Fibroblast of skin of left biceps (primary cell): ENCODE data around the gene CHN2.
A peak's percentile ranks its signal among the peaks of the same experiment; 100 is the strongest.

Experiments used
- DNase-seq, 2 experiments: peaks; one replicate each; pipeline ENCODE4 v3.0.0-alpha.2; 2013; ENCODE audit warnings: low read depth in 2 of 2

CHN2 gene

GRCh38 chr7:29282819-29283414, 88.3 kb downstream of the CHN2 start:
- no peak for DNase-seq

DNA sequence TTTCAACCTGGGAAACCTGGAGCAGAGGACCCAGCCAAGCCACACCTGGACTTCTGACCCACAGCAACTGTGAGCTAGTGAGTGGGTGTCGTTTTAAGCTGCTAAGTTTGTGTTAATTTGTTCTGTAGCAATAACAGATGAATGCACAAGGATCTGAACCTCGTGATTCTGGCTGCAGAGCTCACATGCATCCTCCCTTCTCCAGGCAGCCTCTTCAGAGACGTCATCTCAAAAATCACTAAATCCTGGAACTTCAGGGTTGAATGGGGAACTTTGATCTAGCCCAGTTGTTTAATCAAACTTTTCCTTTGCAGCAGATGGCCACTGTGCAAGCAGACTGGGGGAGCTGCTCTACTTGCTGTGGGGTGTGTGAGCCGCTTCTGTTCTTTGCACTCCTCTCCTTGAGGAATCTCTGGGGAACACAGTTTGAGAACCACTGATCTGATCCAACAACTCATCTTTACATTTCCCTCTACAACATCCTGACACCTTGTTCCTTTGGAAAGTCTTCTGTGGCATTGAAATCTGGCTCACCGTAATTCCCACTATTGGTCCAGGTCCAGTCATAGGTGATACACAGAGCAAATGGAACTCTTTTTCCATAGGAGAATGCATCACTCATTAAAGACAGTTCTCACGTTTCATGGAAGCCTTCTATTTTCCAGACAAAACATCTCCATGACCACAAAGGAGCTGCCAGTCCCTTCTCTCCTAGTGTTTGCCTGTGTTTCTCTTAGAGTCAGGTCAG, 90.3 kb downstream of the CHN2 start:
- no peak for DNase-seq

GRCh38 chr7:29285444-29285793, 90.8 kb downstream of the CHN2 start:
- peak; percentile 89 to 90 for DNase-seq

DNA sequence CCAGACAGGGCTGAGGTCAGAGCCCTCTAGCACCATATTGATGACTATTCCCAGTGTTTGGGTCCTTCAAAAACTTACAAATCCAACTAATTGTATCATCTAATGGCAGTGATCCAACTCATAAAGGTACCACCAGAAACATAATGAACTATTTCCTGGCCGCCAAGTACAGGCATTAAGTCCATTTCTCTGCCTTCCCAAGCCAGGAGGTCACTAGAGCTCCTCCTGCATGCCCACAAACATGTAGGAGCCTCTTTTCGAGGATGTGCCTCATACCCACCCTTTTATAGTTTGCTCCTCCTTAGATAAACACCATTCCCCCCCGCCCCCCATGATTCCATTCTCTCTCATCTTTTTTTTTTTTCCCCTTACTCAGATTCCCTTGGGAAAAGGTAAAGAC, 91.3 kb downstream of the CHN2 start:
- DNase-seq = no peak

GRCh38 chr7:29287366-29287765, 92.8 kb downstream of the CHN2 start:
- peak; percentile 37 to 52 for DNase-seq

DNA sequence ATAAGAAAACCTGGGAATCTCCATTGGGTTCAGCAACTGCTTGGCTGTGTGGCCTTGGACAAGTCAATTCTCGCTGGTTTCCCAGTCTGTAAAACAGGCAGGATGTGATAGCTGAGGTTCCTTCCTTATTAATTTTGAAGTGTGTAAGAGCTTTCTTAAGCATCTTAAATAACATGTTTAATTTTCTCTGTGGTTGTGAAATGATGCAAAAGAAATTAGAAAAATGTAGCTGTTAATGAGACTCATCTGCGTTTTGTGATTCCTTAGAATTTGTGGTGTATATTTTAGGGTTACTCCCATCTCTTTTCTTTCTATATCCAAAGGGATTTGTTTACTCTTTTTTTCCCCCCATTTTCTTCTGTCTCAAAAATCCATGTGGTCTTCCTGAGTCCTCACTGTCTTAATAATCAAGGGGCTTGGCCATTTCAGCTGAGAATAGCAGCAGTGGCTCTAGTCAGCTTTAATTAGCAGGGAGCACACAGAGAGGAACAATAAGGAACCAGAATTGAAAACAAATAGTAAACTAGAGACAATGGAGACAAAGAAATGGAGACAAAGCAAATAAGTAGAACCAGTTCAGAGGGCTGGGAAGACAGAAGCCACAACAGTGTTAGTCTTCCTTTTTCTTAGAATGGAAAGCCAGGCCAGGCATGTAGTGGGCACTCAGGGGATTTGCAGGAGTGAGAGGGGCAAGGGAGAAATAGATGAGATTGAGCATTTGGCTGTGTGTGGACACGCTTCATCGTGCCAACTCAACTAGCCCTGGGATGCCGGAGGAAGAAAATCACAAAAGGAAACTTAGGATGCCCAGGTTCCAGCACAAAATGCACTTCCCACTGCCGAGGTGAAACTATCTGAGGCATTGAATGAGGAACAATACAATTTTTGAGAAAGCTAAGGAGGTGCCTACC, 93.9 kb downstream of the CHN2 start:
- no peak for DNase-seq

- DNase-seq = no peak
Observed at GRCh38 chr7:29289156-29290021, 94.8 kb downstream of the CHN2 start.

GRCh38 chr7:29290829-29291228, 96.3 kb downstream of the CHN2 start:
- DNase-seq = no peak

GRCh38 chr7:29291723-29292618, 97.4 kb downstream of the CHN2 start:
- DNase-seq = no peak

GRCh38 chr7:29292886-29293658, 98.5 kb downstream of the CHN2 start:
- DNase-seq = no peak

- no peak for DNase-seq
Observed at GRCh38 chr7:29296421-29296820, 101.8 kb downstream of the CHN2 start.

GRCh38 chr7:29297194-29297890, 102.8 kb downstream of the CHN2 start:
- no peak for DNase-seq

GRCh38 chr7:29299086-29299485, 104.5 kb downstream of the CHN2 start:
- no peak for DNase-seq

DNA sequence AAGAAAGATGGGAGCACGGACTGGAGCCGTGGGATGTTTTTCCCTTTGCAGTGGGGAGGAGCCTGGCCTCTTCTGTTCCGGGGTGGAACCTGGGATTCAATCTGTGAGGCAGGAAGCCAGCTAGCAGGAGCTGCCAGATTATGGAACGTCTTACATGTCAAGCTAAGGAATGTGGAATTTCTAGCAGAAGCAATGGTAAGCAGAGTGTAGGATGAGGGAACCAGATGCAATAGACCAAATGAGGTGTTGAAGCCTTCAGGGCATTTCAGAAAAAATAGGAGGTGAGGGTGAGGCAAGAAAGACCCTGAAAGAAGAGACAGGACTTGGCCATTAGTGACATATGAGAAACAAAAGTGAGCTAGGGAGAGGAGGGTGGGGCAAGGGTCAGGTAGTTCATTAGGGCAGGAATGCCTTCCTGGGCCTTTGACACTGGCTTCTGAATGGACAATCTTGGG, 105.5 kb downstream of the CHN2 start:
- no peak for DNase-seq

GRCh38 chr7:29300649-29301048, 106.1 kb downstream of the CHN2 start:
- no peak for DNase-seq

GRCh38 chr7:29302666-29303395, 108.3 kb downstream of the CHN2 start:
- DNase-seq = no peak

GRCh38 chr7:29304756-29305155, 110.2 kb downstream of the CHN2 start:
- no peak for DNase-seq

DNA sequence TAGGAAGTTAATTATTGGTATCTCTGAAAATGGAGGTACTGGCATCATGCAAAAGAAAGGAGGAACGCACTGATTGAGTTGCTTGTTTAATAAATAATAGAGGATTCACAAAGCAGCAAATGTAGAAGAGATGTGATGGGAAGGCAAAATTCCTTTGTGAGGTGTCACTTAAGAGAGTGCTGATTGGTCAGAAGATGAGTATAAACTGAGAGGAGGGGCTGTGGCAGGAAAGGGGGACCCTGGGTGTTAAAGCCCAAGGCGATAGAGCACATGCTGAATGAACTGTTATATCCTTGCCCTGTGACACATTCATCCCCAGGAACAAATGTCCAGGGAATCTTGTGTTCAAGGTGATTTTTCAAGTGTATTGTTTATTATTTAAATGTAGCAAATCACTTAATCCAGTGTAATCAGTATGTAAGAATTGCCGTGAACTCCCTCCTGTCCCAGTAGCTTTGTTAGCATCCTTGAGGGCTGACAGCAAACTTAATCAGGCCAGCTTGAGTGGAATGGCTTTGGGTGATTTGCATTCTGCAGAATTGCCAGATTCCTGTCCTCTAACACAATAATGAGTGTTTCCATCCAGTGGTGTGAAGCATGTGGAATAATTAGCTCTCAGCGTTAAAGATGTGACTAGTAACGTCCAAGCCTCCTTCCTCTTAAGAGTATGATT, 111.9 kb downstream of the CHN2 start:
- no peak for DNase-seq
